H9 (cell line): ENCODE data around the gene ANKRD39. TPM values are rescaled to one million over a fixed set of nuclear protein-coding genes. Genes with fewer than 3 reads are reported as not detected.
"Not testable (repeated sequence)": the region's sequence is repeated elsewhere in the genome, so short reads cannot be mapped to it uniquely, and the experiment has no call there.

Experiments used
- DNase-seq: peaks from one replicate; pipeline ENCODE4 v3.0.0-alpha.2; 2017
- H2AFZ ChIP-seq: one replicate; pipeline ENCODE4 v1.6.1; 2013; ENCODE audit warnings: mild to moderate bottlenecking, low read length, control low read depth, moderate library complexity
- H2AK5ac ChIP-seq: 2 replicates; pipeline ENCODE4 v1.6.1; 2013; ENCODE audit warnings: low read length, control low read depth, mixed read lengths; ENCODE audit not compliant: insufficient read length
- H2BK120ac ChIP-seq: one replicate; pipeline ENCODE4 v1.6.1; 2013; ENCODE audit warnings: low read depth, mild to moderate bottlenecking, low read length, control low read depth, inconsistent platforms; ENCODE audit not compliant: poor library complexity, severe bottlenecking
- H2BK12ac ChIP-seq: 2 replicates; pipeline ENCODE4 v1.6.1; 2013; ENCODE audit warnings: low read length, control low read depth, mixed read lengths, low read depth; ENCODE audit not compliant: insufficient read length
- H2BK15ac ChIP-seq: 2 replicates; pipeline ENCODE4 v1.6.1; 2013; ENCODE audit warnings: low read depth, low read length, control low read depth
- H2BK20ac ChIP-seq: one replicate; pipeline ENCODE4 v1.6.1; 2013; ENCODE audit warnings: low read depth, mild to moderate bottlenecking, low read length, control low read depth, inconsistent platforms; ENCODE audit not compliant: poor library complexity, severe bottlenecking
- H2BK5ac ChIP-seq: 2 replicates; pipeline ENCODE4 v1.6.1; 2013; ENCODE audit warnings: low read length, control low read depth, mixed read lengths; ENCODE audit not compliant: insufficient read length
- H3K14ac ChIP-seq: 2 replicates; pipeline ENCODE4 v1.6.1; 2013; ENCODE audit warnings: low read length, control low read depth; ENCODE audit not compliant: insufficient read depth
- H3K18ac ChIP-seq: 2 replicates; pipeline ENCODE4 v1.6.1; 2013; ENCODE audit warnings: low read depth, mild to moderate bottlenecking, mixed read lengths, low read length, control low read depth; ENCODE audit not compliant: insufficient read length
- H3K23ac ChIP-seq: 2 replicates; pipeline ENCODE4 v1.6.1; 2013; ENCODE audit warnings: low read length, control low read depth, mixed read lengths, low read depth; ENCODE audit not compliant: insufficient read length
- H3K23me2 ChIP-seq: 2 replicates; pipeline ENCODE4 v1.6.1; 2013; ENCODE audit warnings: low read depth, mild to moderate bottlenecking, mixed read lengths, low read length, control low read depth; ENCODE audit not compliant: insufficient read length, poor library complexity, severe bottlenecking
- H3K27ac ChIP-seq: 2 replicates; pipeline ENCODE4 v1.5.1; 2013; ENCODE audit warnings: low read length, control low read depth, mixed read lengths, low read depth; ENCODE audit not compliant: insufficient read length
- H3K27me3 ChIP-seq: 2 replicates; pipeline ENCODE4 v1.6.1; 2013; ENCODE audit warnings: low read length, control low read depth, inconsistent platforms; ENCODE audit not compliant: insufficient read depth
- H3K4ac ChIP-seq: 2 replicates; pipeline ENCODE4 v1.6.1; 2013; ENCODE audit warnings: low read depth, mild to moderate bottlenecking, control low read depth, inconsistent platforms, low read length, moderate library complexity
- H3K4me1 ChIP-seq: 2 replicates; pipeline ENCODE4 v1.6.1; 2013; ENCODE audit warnings: low read length, control low read depth, inconsistent platforms; ENCODE audit not compliant: insufficient read depth
- H3K4me2 ChIP-seq: 2 replicates; pipeline ENCODE4 v1.6.1; 2013; ENCODE audit warnings: low read length, control low read depth, mixed read lengths; ENCODE audit not compliant: insufficient read length, insufficient read depth
- H3K56ac ChIP-seq: 2 replicates; pipeline ENCODE4 v1.6.1; 2013; ENCODE audit warnings: low read depth, mild to moderate bottlenecking, mixed read lengths, low read length, control low read depth; ENCODE audit not compliant: insufficient read length
- H3K79me1 ChIP-seq: 2 replicates; pipeline ENCODE4 v1.6.1; 2013; ENCODE audit warnings: low read depth, mild to moderate bottlenecking, moderate library complexity, low read length, control low read depth, inconsistent platforms; ENCODE audit not compliant: insufficient read depth, poor library complexity, severe bottlenecking
- H3K79me2 ChIP-seq: 2 replicates; pipeline ENCODE4 v1.6.1; 2013; ENCODE audit warnings: low read length, control low read depth, inconsistent platforms; ENCODE audit not compliant: insufficient read depth
- H3K9ac ChIP-seq: 2 replicates; pipeline ENCODE4 v1.6.1; 2013; ENCODE audit warnings: low read length, control low read depth, mixed read lengths; ENCODE audit not compliant: insufficient read length; ENCODE audit errors: extremely low read depth
- H3K9me3 ChIP-seq: one replicate; pipeline ENCODE4 v1.6.1; 2013; ENCODE audit warnings: low read depth, low read length, inconsistent platforms; ENCODE audit not compliant: control insufficient read depth
- H3T11ph ChIP-seq: one replicate; pipeline ENCODE4 v1.6.1; 2013; ENCODE audit warnings: mild to moderate bottlenecking, low read length, control low read depth, inconsistent platforms
- H4K20me1 ChIP-seq: one replicate; pipeline ENCODE4 v1.6.1; 2013; ENCODE audit not compliant: control insufficient read depth, insufficient read length, insufficient read depth
- H4K5ac ChIP-seq: 2 replicates; pipeline ENCODE4 v1.6.1; 2013; ENCODE audit warnings: low read depth, mild to moderate bottlenecking, mixed read lengths, low read length, control low read depth; ENCODE audit not compliant: insufficient read length
- H4K8ac ChIP-seq: replicated peaks from 2 replicates; pipeline ENCODE4 v1.6.1; 2013; ENCODE audit warnings: low read length, control low read depth, mixed read lengths, low read depth; ENCODE audit not compliant: insufficient read length
- H4K91ac ChIP-seq: 2 replicates; pipeline ENCODE4 v1.6.1; 2013; ENCODE audit warnings: low read depth, mild to moderate bottlenecking, moderate library complexity, mixed read lengths, low read length, control low read depth; ENCODE audit not compliant: insufficient read length
- H3K27ac Mint-ChIP-seq, 3 experiments: 2 replicates in 2 of 3; 3 replicates in 1 of 3; pipeline ENCODE4 v1.8.0; 2020 to 2021; ENCODE audit warnings: mixed read lengths in 3 of 3, mild to moderate bottlenecking in 1 of 3, moderate library complexity in 1 of 3
- H3K27me3 Mint-ChIP-seq: 2 replicates; pipeline ENCODE4 v1.8.0; 2021; ENCODE audit warnings: low read depth, mild to moderate bottlenecking, moderate library complexity, mixed read lengths
- H3K36me3 Mint-ChIP-seq, 3 experiments: 2 replicates in 2 of 3; 3 replicates in 1 of 3; pipeline ENCODE4 v1.8.0; 2020 to 2021; ENCODE audit warnings: low read depth in 3 of 3, mixed read lengths in 3 of 3; ENCODE audit not compliant: insufficient read depth in 1 of 3
- H3K4me1 Mint-ChIP-seq, 2 experiments: 2 replicates each; pipeline ENCODE4 v1.8.0; 2020; ENCODE audit warnings: mixed read lengths in 2 of 2
- H3K4me3 Mint-ChIP-seq, 2 experiments: 2 replicates in 1 of 2; 3 replicates in 1 of 2; pipeline ENCODE4 v1.8.0; 2020 to 2021; ENCODE audit warnings: mild to moderate bottlenecking in 2 of 2, mixed read lengths in 2 of 2, moderate library complexity in 1 of 2
- H3K9me3 Mint-ChIP-seq, 2 experiments: 2 replicates in 1 of 2; 3 replicates in 1 of 2; pipeline ENCODE4 v1.8.0; 2020; ENCODE audit warnings: mild to moderate bottlenecking in 2 of 2, mixed read lengths in 2 of 2, moderate library complexity in 1 of 2
- CTCF ChIP-seq: fragments of 200-600 bp; sonication (generic); conservative IDR thresholded peaks from 3 replicates; pipeline ENCODE4 v1.8.0; 2021; ENCODE audit warnings: antibody characterized with exemption, mild to moderate bottlenecking
- WGBS: extraction: QIAGEN DNeasy Blood & Tissue Kit; methylation state at CpG from one replicate; pipeline ENCODE4 v1.1.7; 2013; ENCODE audit warnings: missing lambda C conversion rate, low lambda C conversion rate, mixed read lengths; ENCODE audit not compliant: insufficient read length; ENCODE audit errors: extremely low coverage; 5-methylcytosine and 5-hydroxymethylcytosine counted together
- total RNA-seq: library from RNA; stranded (reverse); gene quantifications from 2 replicates; pipeline ENCODE4 v1.2.1, GENCODE V29; 2021

ANKRD39 gene
- total RNA-seq, 1 experiment from 2014 or later = 13.0 TPM

GRCh38 chr2:96890252-96890651 is 32.4 kb upstream of the ANKRD39 start:
- H3K9me3 Mint-ChIP-seq = no peaks in the 10 kb centered on the region; a peak in 1 of 5 replicates
- no peaks in the 10 kb centered on the region for H4K20me1 ChIP-seq
- no peak overlapping the region for H3K27ac ChIP-seq
- H3K23ac ChIP-seq = no peak overlapping the region
- no peak overlapping the region for H4K5ac ChIP-seq
- peaks cover 7% of the 10 kb centered on the region; the same call in 1 of the 2 replicates for H3K4me1 ChIP-seq
- H3K36me3 Mint-ChIP-seq = no peaks in the 10 kb centered on the region
- WGBS = no CpG with 5 or more reads among the region's 7 CpGs
- no peak overlapping the region for H3K4me2 ChIP-seq
- H4K8ac ChIP-seq = no peak overlapping the region
- no peak overlapping the region for H3K9ac ChIP-seq
- H3K27me3 ChIP-seq = no peaks in the 10 kb centered on the region
- no peak overlapping the region for H4K91ac ChIP-seq
- H2BK5ac ChIP-seq = no peak overlapping the region
- H2BK120ac ChIP-seq = no peak overlapping the region
- no peak overlapping the region for H3K18ac ChIP-seq
- H2BK15ac ChIP-seq = no peak overlapping the region
- H2AK5ac ChIP-seq = no peak overlapping the region
- TF ChIP-seq CTCF = no peak
- H3K4ac ChIP-seq = no peak overlapping the region
- no peak overlapping the region for H2AFZ ChIP-seq
- H3K79me2 ChIP-seq = no peaks in the 10 kb centered on the region
- DNase-seq = no peak
- peaks cover 39 to 42% of the 10 kb centered on the region in 2 experiments for H3K4me1 Mint-ChIP-seq
- H3K14ac ChIP-seq = no peak overlapping the region
- H3K4me3 Mint-ChIP-seq = no peak overlapping the region
- H2BK12ac ChIP-seq = no peak overlapping the region
- H3K27ac Mint-ChIP-seq = no peak overlapping the region
- H3K9me3 ChIP-seq = no peaks in the 10 kb centered on the region
- no peaks in the 10 kb centered on the region for H3K79me1 ChIP-seq
- H2BK20ac ChIP-seq = no peak overlapping the region
- no peak overlapping the region for H3T11ph ChIP-seq
- H3K27me3 Mint-ChIP-seq = peaks cover 5% of the 10 kb centered on the region; the same call in 1 of the 2 replicates
- H3K56ac ChIP-seq = no peak overlapping the region
- H3K23me2 ChIP-seq = no peaks in the 10 kb centered on the region

DNA sequence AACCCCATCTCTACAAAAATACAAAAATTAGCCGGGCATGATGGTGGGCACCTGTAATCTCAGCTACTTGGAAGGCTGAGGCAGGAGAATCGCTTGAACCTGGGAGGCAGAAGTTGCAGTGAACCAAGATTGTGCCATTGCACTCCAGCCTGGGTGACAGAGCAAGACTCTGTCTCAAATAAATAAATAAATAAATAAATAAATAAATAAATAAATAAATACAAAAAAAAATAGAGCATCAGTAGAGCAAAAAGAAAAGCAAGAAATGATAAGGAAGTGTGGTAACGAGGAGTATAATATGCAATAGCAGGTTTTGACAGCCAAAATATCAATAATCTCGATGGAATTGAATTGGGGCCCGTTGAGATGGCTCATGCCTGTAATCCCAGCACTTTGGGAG is 31.7 kb upstream of the ANKRD39 start:
- not testable (repeated sequence) for H3K27me3 Mint-ChIP-seq, H3K4me3 Mint-ChIP-seq, H3K79me1 ChIP-seq, H3K14ac ChIP-seq, H4K5ac ChIP-seq, H3K23ac ChIP-seq, H2BK15ac ChIP-seq, H4K8ac ChIP-seq, H2BK20ac ChIP-seq, H3K9me3 Mint-ChIP-seq, H3K27ac ChIP-seq, DNase-seq, H3K4me2 ChIP-seq, H3K79me2 ChIP-seq, H3K4ac ChIP-seq, H3K4me1 ChIP-seq, H3K18ac ChIP-seq, H2BK5ac ChIP-seq, H3K9ac ChIP-seq, H3K56ac ChIP-seq, H3K27ac Mint-ChIP-seq, H2AK5ac ChIP-seq, H4K91ac ChIP-seq, H4K20me1 ChIP-seq, H3K36me3 Mint-ChIP-seq, H3K23me2 ChIP-seq, H3K27me3 ChIP-seq, H2BK12ac ChIP-seq, H2BK120ac ChIP-seq, H3T11ph ChIP-seq, H3K9me3 ChIP-seq, H2AFZ ChIP-seq
- whole genome bisulfite sequencing = no CpG with 5 or more reads among the region's 5 CpGs
- H3K4me1 Mint-ChIP-seq = peaks cover 42 to 45% of the 10 kb centered on the region in 2 experiments
